ENCODE results near the gene LRIT3.
"Not testable (repeated sequence)": the region's sequence is repeated elsewhere in the genome, so short reads cannot be mapped to it uniquely, and the experiment has no call there.

LRIT3 gene

DNA sequence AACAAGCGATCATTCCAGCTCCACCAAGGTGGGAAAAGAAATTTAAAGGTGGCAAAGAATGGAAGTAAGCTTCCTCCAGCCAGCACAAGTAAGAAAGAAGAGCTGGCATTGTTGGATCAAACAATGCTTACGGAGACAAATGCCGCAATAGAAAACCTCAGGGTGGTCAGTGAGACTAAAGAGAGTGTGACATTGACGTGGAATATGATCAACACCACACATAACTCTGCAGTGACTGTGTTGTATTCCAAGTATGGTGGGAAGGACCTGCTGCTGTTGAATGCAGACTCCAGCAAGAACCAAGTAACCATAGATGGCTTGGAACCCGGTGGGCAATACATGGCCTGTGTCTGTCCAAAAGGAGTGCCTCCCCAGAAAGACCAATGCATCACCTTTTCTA is 22.2 kb downstream of the LRIT3 start:
- TF ChIP-seq, protein P1, sequence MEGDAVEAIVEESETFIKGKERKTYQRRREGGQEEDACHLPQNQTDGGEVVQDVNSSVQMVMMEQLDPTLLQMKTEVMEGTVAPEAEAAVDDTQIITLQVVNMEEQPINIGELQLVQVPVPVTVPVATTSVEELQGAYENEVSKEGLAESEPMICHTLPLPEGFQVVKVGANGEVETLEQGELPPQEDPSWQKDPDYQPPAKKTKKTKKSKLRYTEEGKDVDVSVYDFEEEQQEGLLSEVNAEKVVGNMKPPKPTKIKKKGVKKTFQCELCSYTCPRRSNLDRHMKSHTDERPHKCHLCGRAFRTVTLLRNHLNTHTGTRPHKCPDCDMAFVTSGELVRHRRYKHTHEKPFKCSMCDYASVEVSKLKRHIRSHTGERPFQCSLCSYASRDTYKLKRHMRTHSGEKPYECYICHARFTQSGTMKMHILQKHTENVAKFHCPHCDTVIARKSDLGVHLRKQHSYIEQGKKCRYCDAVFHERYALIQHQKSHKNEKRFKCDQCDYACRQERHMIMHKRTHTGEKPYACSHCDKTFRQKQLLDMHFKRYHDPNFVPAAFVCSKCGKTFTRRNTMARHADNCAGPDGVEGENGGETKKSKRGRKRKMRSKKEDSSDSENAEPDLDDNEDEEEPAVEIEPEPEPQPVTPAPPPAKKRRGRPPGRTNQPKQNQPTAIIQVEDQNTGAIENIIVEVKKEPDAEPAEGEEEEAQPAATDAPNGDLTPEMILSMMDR (conservative IDR thresholded peaks at IDR 0.05; ENCODE audit: control insufficient read depth, insufficient read depth, low read depth, low read length): no peak
- H3K4me3 ChIP-seq (ENCODE audit: control insufficient read depth, low read depth, low read length): no peak overlapping the region
- DNase-seq (ENCODE audit: low read depth): no peak

DNA sequence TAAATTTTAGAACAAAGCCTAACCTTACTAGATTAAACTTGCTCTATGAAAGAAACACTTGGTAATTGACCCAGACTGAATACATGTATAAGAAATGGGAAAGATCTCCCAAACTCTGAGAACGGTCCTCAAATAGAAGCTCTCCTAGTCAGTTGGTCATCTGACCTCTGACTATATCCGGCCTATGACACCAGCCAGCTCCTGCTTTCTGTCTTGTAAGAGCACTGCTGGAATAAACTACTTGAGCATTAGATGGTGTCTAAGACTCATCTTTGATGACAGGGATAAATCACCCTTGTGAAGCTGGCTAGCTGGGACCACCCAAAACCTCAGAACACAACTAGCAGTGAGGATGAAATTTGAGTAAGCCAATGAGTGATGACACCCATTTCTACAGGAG is 24.2 kb downstream of the LRIT3 start:
- TF ChIP-seq, protein P1 (conservative IDR thresholded peaks at IDR 0.05; ENCODE audit: control insufficient read depth, insufficient read depth, low read depth, low read length): no peak
- no peak for DNase-seq (ENCODE audit: low read depth)
- H3K4me3 ChIP-seq (ENCODE audit: control insufficient read depth, low read depth, low read length): no peak overlapping the region

DNA sequence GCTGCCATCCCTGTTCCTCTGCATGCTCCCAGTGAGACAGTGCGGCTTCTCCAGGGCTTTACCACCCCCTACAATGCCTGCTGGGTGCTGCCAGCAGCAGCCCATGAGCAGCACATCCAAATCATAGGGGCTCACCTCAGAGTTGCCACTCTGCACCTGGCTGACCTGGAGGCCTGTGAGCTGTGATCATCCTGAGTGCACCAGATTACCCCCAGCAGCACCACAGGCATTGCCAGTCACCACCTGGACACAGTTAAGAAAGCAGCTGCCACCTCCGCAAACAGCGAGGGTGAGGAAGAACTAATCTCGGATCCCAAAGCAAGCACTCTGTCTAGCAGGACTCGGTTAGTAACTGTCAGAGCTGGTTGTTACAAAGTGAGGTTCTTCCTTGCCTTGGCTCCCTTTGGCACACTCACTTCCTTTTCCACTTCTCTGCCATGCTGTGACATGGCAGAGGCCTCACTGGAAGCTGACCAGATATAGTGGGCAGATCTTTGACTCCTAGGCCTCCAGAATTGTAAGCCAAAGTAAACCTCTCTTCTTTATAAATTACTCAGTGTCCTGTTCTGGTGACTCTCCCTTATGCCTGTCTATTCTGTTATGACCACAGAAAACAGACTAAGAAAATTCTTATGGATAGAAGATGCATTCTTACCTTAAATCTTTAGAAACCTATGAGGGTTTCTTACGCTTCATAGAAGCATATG is 25.2 kb downstream of the LRIT3 start:
- no peak overlapping the region for H3K4me3 ChIP-seq (ENCODE audit: control insufficient read depth, low read depth, low read length)
- TF ChIP-seq, protein P1 (conservative IDR thresholded peaks at IDR 0.05; ENCODE audit: control insufficient read depth, insufficient read depth, low read depth, low read length): no peak
- no peak for DNase-seq (ENCODE audit: low read depth)

GRCh38 chr4:109873791-109874514 is 26.0 kb downstream of the LRIT3 start:
- TF ChIP-seq, protein P1 (conservative IDR thresholded peaks at IDR 0.05; ENCODE audit: control insufficient read depth, insufficient read depth, low read depth, low read length): no peak
- DNase-seq (ENCODE audit: low read depth): peak; percentile 32
- no peak overlapping the region for H3K4me3 ChIP-seq (ENCODE audit: control insufficient read depth, low read depth, low read length)

DNA sequence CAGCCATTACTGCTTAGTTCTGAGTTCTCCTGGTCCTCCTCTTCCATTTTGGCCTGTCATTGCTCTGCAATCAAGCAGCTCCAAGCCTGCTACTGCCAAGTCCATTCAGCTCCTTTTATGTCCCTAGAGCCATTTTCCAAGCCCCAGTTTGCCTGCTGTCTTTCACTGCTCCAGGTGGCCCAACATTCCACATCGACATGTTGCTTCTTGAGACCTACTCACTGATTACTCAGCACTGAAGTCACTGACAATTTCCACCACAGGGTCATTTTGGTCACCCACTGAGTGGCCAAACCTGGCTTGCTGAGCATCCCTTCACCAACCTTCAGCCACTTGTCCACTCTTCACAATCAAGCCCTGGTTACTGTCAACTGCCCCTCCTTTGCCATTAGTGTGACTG is 27.2 kb downstream of the LRIT3 start:
- no peak overlapping the region for H3K4me3 ChIP-seq (ENCODE audit: control insufficient read depth, low read depth, low read length)
- no peak for DNase-seq (ENCODE audit: low read depth)
- TF ChIP-seq, protein P1 (conservative IDR thresholded peaks at IDR 0.05; ENCODE audit: control insufficient read depth, insufficient read depth, low read depth, low read length): no peak

DNA sequence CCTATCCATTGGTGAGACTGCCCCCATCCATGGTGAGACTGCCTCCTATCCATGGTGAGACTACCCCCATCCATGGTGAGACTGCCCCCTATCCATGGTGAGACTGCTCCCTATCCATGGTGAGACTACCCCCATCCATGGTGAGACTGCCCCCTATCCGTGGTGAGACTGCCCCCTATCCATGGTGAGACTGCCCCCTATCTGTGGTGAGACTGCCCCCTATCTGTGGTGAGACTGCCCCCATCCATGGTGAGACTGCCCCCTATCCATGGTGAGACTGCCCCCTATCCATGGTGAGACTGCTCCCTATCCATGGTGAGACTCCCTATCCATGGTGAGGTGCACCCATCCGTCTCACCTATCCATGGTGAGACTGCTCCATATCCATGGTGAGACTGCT is 27.6 kb downstream of the LRIT3 start:
- not testable (repeated sequence) for DNase-seq (ENCODE audit: low read depth); H3K4me3 ChIP-seq (ENCODE audit: control insufficient read depth, low read depth, low read length)

DNA sequence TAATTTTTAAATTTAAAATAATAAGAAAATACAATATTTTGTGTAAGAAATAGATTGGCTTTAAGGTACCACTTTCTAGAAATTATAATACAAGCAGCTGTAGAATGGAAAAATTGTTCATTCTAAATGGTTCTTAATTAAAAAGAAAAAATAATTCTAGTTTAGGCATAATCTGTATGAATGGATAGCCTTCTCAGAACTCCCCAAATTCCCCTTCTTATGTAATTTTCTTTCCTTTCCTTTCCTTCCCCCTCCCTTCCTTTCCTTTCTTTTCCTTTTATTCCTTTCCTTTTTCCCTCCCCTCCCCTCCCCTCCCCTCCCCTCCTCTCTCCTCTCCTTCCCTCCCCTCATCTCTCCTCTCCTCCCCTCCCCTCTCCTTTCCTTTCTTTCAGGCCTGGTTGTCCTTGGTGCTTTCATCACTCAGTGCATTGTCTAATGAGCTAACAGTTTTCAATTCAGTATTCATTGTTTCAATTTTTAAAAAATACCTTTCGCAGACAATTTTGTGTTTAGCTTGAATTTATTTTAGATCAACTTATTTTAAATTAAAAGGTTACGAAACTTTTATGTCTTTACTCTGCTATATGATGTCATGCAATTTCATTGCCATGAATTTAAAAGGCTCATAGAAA is 28.8 kb downstream of the LRIT3 start:
- no peak for DNase-seq (ENCODE audit: low read depth)

More for the DNA sequence above, 28.8 kb downstream of the LRIT3 start:
- H3K4me3 ChIP-seq (ENCODE audit: control insufficient read depth, low read depth, low read length): no peak overlapping the region
- TF ChIP-seq, protein P1 (conservative IDR thresholded peaks at IDR 0.05; ENCODE audit: control insufficient read depth, insufficient read depth, low read depth, low read length): no peak
